HFFc6 (cell line): ENCODE data around the gene SMYD3. TPM values are rescaled to one million over a fixed set of nuclear protein-coding genes. Genes with fewer than 3 reads are reported as not detected.

Source experiments
- DNase-seq: peaks from one replicate; pipeline ENCODE4 v3.0.0-alpha.2; 2018
- H3K27ac Mint-ChIP-seq: 2 replicates; pipeline ENCODE4 v1.8.0; 2020; ENCODE audit warnings: mild to moderate bottlenecking, mixed read lengths
- H3K27me3 Mint-ChIP-seq: 2 replicates; pipeline ENCODE4 v1.8.0; 2021; ENCODE audit warnings: mild to moderate bottlenecking, moderate library complexity, mixed read lengths; ENCODE audit not compliant: insufficient read depth
- H3K36me3 Mint-ChIP-seq: 2 replicates; pipeline ENCODE4 v1.8.0; 2021; ENCODE audit warnings: low read depth, mixed read lengths
- H3K4me1 Mint-ChIP-seq: 2 replicates; pipeline ENCODE4 v1.8.0; 2020; ENCODE audit warnings: low read depth, mixed read lengths
- H3K4me3 Mint-ChIP-seq: 2 replicates; pipeline ENCODE4 v1.8.0; 2020; ENCODE audit warnings: mild to moderate bottlenecking, moderate library complexity, mixed read lengths
- H3K9me3 Mint-ChIP-seq: 2 replicates; pipeline ENCODE4 v1.8.0; 2020; ENCODE audit warnings: mild to moderate bottlenecking, mixed read lengths
- total RNA-seq, 6 experiments: library from RNA; stranded (reverse); fragmentation: NEBNext Ultra II Directional; extraction: Animal tissue kit (Norgen Biotek cat#: 25700); gene quantifications; 2 replicates in 1 of 6; 3 replicates in 5 of 6; pipeline ENCODE4 v1.2.3, GENCODE V29; 2021
- TF ChIP-seq, protein P1 (sequence below): fragments of 200-600 bp; sonication (generic); IDR thresholded peaks from 2 replicates; pipeline ENCODE4 v1.5.0; 2021; ENCODE audit warnings: antibody characterized with exemption, mild to moderate bottlenecking

The SMYD3 gene
- total RNA-seq, 6 experiments from 2014 or later = 28.4 to 37.9 (median 31.2) TPM

DNA sequence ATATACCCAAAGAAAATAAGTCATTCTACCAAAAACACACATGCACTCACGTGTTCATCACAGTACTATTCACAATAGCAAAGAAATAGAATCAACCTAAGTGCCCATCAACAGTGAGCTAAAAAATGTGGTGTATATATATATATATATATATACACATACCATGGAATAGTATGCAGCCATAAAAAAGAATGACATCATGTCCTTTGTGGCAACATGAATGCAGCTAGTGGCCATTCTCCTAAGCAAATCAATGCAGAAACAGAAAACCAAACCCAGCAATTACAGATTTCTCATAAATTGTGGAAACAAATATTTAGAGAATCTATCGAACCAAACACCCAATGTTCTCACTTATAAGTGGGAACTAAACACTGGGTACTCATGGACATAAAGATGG, 585.7 kb downstream of the SMYD3 start:
- DNase-seq = no peak
- Mint-ChIP-seq H3K27me3 (no peaks in the 10 kb centered on the region; the same call in none of the 2 replicates), H3K36me3 (no peaks in the 10 kb centered on the region; the same call in 1 of the 2 replicates), H3K4me1 (no peaks in the 10 kb centered on the region), H3K9me3 (no peaks in the 10 kb centered on the region), H3K27ac (no peak overlapping the region), H3K4me3 (no peak overlapping the region)
- TF ChIP-seq, protein P1, sequence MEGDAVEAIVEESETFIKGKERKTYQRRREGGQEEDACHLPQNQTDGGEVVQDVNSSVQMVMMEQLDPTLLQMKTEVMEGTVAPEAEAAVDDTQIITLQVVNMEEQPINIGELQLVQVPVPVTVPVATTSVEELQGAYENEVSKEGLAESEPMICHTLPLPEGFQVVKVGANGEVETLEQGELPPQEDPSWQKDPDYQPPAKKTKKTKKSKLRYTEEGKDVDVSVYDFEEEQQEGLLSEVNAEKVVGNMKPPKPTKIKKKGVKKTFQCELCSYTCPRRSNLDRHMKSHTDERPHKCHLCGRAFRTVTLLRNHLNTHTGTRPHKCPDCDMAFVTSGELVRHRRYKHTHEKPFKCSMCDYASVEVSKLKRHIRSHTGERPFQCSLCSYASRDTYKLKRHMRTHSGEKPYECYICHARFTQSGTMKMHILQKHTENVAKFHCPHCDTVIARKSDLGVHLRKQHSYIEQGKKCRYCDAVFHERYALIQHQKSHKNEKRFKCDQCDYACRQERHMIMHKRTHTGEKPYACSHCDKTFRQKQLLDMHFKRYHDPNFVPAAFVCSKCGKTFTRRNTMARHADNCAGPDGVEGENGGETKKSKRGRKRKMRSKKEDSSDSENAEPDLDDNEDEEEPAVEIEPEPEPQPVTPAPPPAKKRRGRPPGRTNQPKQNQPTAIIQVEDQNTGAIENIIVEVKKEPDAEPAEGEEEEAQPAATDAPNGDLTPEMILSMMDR = no peak

DNA sequence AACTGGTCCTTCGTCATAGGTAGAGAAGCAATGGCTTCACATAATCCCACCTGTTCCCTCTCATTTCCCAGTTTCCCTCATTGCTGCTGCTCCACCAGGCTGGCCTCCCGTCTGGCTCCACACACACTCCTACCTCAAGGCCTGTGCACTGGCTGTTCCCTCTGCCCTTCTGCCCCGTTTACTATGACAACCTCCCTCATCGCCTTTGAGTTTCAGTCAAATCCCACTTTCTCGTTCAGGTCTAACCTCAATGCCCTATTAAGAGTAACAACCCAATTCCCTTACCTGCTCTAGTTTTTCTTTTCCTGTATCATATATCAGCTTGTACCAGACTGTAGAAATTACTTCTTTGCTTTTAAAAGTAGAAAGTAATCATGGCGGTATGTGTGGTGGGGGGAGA, 589.7 kb downstream of the SMYD3 start:
- Mint-ChIP-seq H3K36me3 (peaks cover 19% of the 10 kb centered on the region), H3K9me3 (no peaks in the 10 kb centered on the region), H3K27me3 (no peaks in the 10 kb centered on the region; the same call in none of the 2 replicates), H3K4me3 (no peak overlapping the region), H3K4me1 (no peaks in the 10 kb centered on the region), H3K27ac (no peak overlapping the region)
- DNase-seq = no peak
- TF ChIP-seq, protein P1 = no peak

DNA sequence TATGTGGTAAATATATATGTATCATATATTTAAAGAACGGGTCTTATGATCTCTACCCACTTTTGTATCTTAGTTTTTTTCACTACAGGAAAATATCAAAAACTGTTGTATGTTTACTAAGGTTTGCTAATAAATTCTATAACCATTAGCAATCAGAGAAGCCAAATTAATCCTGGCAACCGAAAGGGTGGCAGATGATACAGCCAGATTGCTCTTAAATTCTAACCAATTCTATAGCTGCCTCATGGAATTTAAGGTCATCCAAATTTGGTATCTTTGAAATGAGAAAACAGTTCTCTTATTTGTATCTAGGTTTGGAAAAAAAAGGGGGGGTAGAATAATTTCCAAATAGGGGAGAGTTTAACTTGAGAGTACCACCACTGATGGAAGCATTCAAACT, 591.2 kb downstream of the SMYD3 start:
- H3K9me3 Mint-ChIP-seq = no peaks in the 10 kb centered on the region
- H3K36me3 Mint-ChIP-seq = peaks cover 19% of the 10 kb centered on the region
- no peak overlapping the region for H3K27ac Mint-ChIP-seq
- TF ChIP-seq, protein P1 = no peak
- DNase-seq = no peak
- H3K4me1 Mint-ChIP-seq = no peaks in the 10 kb centered on the region
- H3K4me3 Mint-ChIP-seq = no peak overlapping the region
- H3K27me3 Mint-ChIP-seq = no peaks in the 10 kb centered on the region; the same call in none of the 2 replicates

DNA sequence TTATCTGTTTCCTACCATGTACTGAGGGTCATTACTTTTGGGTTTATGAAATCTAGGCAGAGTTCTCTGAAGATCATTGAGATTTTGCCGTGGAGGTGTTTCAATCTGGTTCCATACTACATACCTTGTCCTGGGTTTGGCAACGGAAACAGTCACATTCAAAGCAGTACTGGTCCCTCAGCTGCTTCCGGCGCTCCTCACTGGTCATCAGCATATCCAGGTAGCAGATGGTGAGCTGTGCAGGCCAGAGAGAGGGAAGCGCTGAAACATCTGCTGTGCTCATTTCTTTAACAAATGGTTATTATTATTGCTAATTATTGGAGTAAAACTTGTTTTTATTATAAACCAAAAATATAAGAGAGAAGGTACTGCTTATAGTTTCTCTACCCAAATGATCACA, 591.7 kb downstream of the SMYD3 start:
- TF ChIP-seq, protein P1 = no peak
- H3K27me3 Mint-ChIP-seq = no peaks in the 10 kb centered on the region; the same call in none of the 2 replicates

DNA sequence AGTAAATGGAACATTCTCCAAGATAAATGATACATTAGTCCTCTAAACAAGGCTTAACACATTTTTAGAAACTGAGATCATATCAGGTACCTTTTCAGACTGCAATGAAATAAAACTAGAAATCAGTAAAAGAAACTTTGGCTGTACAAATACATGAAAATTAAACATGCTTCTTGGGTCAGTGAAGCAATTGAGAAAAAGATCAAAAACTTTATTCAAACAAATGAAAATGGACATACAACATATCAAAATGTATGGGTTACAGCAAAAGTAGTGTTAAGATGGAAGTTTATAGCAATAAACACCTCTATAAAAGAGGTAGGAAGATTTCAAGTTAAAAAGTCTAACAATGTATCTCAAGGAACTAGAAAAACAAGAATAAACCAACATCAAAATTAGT, 598.5 kb downstream of the SMYD3 start:
- no peaks in the 10 kb centered on the region; the same call in 1 of the 2 replicates for H3K27me3 Mint-ChIP-seq

More for the DNA sequence above, 591.7 kb downstream of the SMYD3 start:
- DNase-seq = no peak
- Mint-ChIP-seq H3K4me1 (no peaks in the 10 kb centered on the region), H3K36me3 (peaks cover 19% of the 10 kb centered on the region), H3K27ac (no peak overlapping the region), H3K4me3 (no peak overlapping the region), H3K9me3 (no peaks in the 10 kb centered on the region)

More for the DNA sequence above, 598.5 kb downstream of the SMYD3 start:
- H3K4me1 Mint-ChIP-seq = no peaks in the 10 kb centered on the region
- H3K27ac Mint-ChIP-seq = no peak overlapping the region
- H3K9me3 Mint-ChIP-seq = no peaks in the 10 kb centered on the region
- H3K4me3 Mint-ChIP-seq = no peak overlapping the region
- H3K36me3 Mint-ChIP-seq = peaks cover 10% of the 10 kb centered on the region
- no peak for DNase-seq
- TF ChIP-seq, protein P1 = no peak
